ENCODE data around the gene ZNF469.

The ZNF469 gene

GRCh38 chr16:88373927-88374492 lies 8.7 kb upstream of the ZNF469 start:
- DNase-seq (ENCODE audit: low read depth), result no peak
- no peak for TF ChIP-seq CTCF (IDR thresholded peaks at IDR 0.05; ENCODE audit: insufficient read depth, low read depth, low read length, missing control alignments)
- no peak overlapping the region for H3K4me3 ChIP-seq (ENCODE audit: low read depth, low read length)

DNA sequence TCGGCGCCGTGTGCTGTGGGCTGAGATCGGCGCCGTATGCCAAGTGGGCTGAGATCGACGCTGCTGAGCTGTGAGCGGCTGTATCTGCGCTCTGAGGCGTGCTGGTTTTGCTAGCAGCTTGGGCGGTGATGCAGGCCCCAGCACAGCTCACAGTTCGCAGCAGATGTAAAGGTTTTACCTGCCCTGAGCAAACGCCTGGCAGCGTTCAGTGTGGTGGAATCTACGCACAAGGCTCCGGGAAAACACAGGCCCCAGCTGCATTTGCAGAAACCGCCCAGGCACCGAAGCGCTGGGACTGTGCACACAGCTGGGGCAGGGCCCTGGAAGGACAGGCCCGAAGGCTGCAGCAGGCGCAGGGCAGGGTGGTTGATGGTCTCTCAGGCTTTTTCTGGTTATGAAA lies 8.0 kb upstream of the ZNF469 start:
- no peak for TF ChIP-seq CTCF (IDR thresholded peaks at IDR 0.05; ENCODE audit: insufficient read depth, low read depth, low read length, missing control alignments)
- no peak overlapping the region for H3K4me3 ChIP-seq (ENCODE audit: low read depth, low read length)
- no peak for DNase-seq (ENCODE audit: low read depth)

GRCh38 chr16:88375236-88375975 lies 7.4 kb upstream of the ZNF469 start:
- no peak for DNase-seq (ENCODE audit: low read depth)
- no peak for TF ChIP-seq CTCF (IDR thresholded peaks at IDR 0.05; ENCODE audit: insufficient read depth, low read depth, low read length, missing control alignments)
- no peak overlapping the region for H3K4me3 ChIP-seq (ENCODE audit: low read depth, low read length)

DNA sequence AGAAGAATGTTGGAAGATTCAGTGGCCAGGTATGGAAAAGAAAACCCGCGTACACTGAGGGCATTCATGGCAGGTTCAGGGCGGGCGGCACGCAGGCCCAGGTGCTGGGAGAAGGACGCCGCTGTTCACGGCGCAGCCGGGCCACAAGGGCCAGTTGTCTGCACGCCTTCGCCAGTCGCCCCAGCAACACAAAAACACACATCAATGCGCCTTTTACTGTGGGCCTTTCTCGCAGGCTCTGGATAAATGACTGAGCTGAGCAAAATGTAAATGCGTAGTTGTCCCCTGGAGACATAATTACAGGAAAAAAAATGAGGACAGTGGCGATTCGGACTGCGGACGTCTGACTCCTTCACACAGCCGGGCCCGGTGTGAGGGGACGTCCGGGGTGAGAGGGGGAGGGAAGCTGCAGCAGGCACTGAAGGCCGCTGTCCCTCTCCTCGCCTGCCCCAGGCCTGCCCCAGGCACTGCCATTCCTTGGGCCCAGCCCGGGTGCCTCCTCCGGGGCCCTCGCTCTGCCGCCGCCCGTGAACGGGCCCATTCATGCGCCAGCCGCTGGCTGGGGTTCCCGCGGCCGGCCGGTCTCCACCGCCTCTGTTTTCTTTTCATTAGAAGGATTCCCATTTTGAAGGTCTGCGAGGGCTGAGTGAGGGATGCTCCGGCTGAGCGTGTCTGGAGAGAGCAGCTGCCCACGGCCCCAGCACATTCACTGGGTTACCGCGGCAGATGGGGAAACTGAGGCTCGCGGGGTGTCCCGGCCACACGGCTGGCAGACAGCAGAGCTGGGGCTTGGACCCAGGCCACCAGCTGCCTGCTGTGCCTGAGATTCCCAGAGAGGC lies 6.5 kb upstream of the ZNF469 start:
- TF ChIP-seq CTCF (IDR thresholded peaks at IDR 0.05; ENCODE audit: insufficient read depth, low read depth, low read length, missing control alignments), result no peak
- H3K4me3 ChIP-seq (ENCODE audit: low read depth, low read length), result no peak overlapping the region
- no peak for DNase-seq (ENCODE audit: low read depth)

GRCh38 chr16:88376835-88377726 lies 5.7 kb upstream of the ZNF469 start:
- no peak for TF ChIP-seq CTCF (IDR thresholded peaks at IDR 0.05; ENCODE audit: insufficient read depth, low read depth, low read length, missing control alignments)
- H3K4me3 ChIP-seq (ENCODE audit: low read depth, low read length), result no peak overlapping the region
- no peak for DNase-seq (ENCODE audit: low read depth)

DNA sequence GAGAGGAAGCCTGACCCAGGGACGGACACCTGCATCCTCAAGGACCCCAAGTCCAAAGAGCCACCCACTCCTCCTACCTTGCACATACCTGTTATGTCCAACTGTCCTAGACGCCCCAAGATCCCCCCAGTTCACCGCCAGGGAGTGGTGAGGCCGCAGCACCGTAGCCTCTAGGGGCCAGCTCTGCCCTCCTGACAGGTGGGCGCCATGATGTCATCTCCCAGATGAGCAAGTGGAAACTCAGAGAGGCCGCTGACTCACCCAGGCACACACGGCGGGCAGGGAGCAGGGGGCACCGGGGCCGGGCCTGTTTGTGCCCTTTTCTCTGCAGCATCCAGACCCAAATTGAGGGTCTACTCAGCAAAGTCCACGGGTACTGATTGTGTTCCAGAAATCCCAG lies 4.8 kb upstream of the ZNF469 start:
- TF ChIP-seq CTCF (IDR thresholded peaks at IDR 0.05; ENCODE audit: insufficient read depth, low read depth, low read length, missing control alignments), result no peak
- no peak overlapping the region for H3K4me3 ChIP-seq (ENCODE audit: low read depth, low read length)
- DNase-seq (ENCODE audit: low read depth), result no peak
